K562 (cell line): ENCODE measurements around the gene ACOX1.

Source experiments
- ATF1 ChIP-seq, 2 experiments: fragments of 450-650 bp in 1 of 2; IDR thresholded peaks; 2 replicates each; pipeline ENCODE4 v1.6.1; 2016; ENCODE audit warnings: missing compliant biosample characterization in 1 of 2, missing genetic modification characterization in 1 of 2
- BRD9 ChIP-seq: fragments of 450-650 bp; IDR thresholded peaks from 2 replicates; pipeline ENCODE4 v1.6.1; 2018; ENCODE audit warnings: low read depth; ENCODE audit not compliant: partially characterized antibody
- CTCF ChIP-seq, 3 experiments: IDR thresholded peaks in 2 of 3; conservative IDR thresholded peaks in 1 of 3; 2 replicates each; pipeline ENCODE4 v1.5.1; 2011 to 2012; ENCODE audit warnings: low read length in 3 of 3, mild to moderate bottlenecking in 3 of 3, control low read depth in 2 of 3, improper control_type of control experiment in 1 of 3, inconsistent platforms in 1 of 3, low read depth in 1 of 3, mixed read lengths in 1 of 3, moderate library complexity in 1 of 3; ENCODE audit not compliant: insufficient read depth in 2 of 3
- E4F1 ChIP-seq: fragments of 250-450 bp; sonication (Bioruptor Pico); IDR thresholded peaks from 2 replicates; pipeline ENCODE4 v1.5.0; 2021; ENCODE audit warnings: mild to moderate bottlenecking, borderline replicate concordance
- KLF1 ChIP-seq: fragments of 450-650 bp; IDR thresholded peaks from 2 replicates; pipeline ENCODE4 v1.6.1; 2016; ENCODE audit warnings: missing genetic modification characterization, missing compliant biosample characterization
- MEF2A ChIP-seq: IDR thresholded peaks from 2 replicates; pipeline ENCODE4 v1.6.1; 2011; ENCODE audit warnings: low read depth, mild to moderate bottlenecking, low read length, moderate library complexity; ENCODE audit not compliant: control insufficient read depth
- OTX1 ChIP-seq: fragments of 450-650 bp; formaldehyde crosslinking; IDR thresholded peaks from 2 replicates; pipeline ENCODE4 v1.4.0; 2022; ENCODE audit warnings: mild to moderate bottlenecking
- PML ChIP-seq: IDR thresholded peaks from 2 replicates; pipeline ENCODE4 v1.6.1; 2012; ENCODE audit warnings: low read length, inconsistent platforms
- SMARCA4 ChIP-seq: fragments of 450-650 bp; IDR thresholded peaks from 2 replicates; pipeline ENCODE4 v1.6.1; 2016
- XRCC4 ChIP-seq: IDR thresholded peaks from one replicate; pipeline ENCODE4 v1.6.1; 2011; ENCODE audit not compliant: insufficient read depth, insufficient read length; ENCODE audit errors: extremely low read depth

- TF ChIP-seq BRD9 (no peak), E4F1 (CRISPR knock-in tag) (no peak), PML (no peak), CTCF (IDR thresholded peaks at IDR 0.05 in 2 of 3, conservative IDR thresholded peaks at IDR 0.05 in 1 of 3; ENCODE audit: insufficient read depth in 2 of 3, low read depth in 1 of 3, low read length in 3 of 3) (no peak), KLF1 (tag) (no peak), SMARCA4 (no peak), MEF2A (no peak), ATF1 (CRISPR knock-in tag; IDR thresholded peaks at IDR 0.05) (no peak), ATF1 (tag; IDR thresholded peaks at IDR 0.05) (no peak), XRCC4 (no peak), OTX1 (no peak)
These were observed 8.3 kb downstream of the ACOX1 start for GRCh38 chr17:75970626-75971025.
